HG02588 (cell line): ENCODE results near the gene DAO.
"Not testable (repeated sequence)": the region's sequence is repeated elsewhere in the genome, so short reads cannot be mapped to it uniquely, and the experiment has no call there.

Source experiments
- ATAC-seq: cut with Tn5 transposase; IDR thresholded peaks from one replicate; pipeline ENCODE4 v1.9.1; 2021; ENCODE audit warnings: mild to moderate bottlenecking, moderate library complexity; ENCODE audit not compliant: unreplicated experiment

Gene DAO

DNA sequence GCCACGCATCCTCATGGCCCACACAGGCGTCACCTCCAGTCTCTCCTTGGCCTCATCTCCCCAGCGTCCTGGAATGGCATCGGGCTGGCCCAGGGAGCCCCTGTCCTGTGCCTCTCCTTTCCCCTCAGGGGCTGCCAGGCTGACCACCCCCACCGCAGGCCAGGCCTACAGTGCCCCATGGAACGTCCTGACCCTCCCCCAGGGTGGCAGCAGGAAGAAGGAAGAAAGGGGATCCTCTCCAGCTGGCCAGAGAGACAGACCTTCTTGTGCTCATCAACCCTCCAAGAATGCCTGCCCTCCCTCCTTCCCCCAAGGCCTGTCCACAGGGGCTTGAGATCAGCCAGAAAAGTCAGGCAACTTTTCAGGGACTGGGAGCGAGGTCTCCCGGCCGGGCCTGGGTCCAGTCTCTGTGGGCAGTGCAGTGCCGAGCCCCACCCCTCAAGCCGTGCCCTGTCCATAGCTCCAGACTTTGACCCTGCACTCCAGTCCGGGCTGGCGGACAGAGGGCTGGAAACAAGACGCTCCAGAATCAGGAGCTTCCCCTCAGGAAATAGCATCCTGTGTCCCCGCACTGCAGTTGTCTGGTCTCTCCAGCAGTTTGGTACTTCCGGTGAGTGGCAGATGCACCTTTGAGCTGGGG lies at the start of gene DAO:
DAO (plus strand) TSS at position 478 of the 640 bp plus-strand sequence. CDS start 4,915 bp downstream, outside the sequence.
- no peak for ATAC-seq

DNA sequence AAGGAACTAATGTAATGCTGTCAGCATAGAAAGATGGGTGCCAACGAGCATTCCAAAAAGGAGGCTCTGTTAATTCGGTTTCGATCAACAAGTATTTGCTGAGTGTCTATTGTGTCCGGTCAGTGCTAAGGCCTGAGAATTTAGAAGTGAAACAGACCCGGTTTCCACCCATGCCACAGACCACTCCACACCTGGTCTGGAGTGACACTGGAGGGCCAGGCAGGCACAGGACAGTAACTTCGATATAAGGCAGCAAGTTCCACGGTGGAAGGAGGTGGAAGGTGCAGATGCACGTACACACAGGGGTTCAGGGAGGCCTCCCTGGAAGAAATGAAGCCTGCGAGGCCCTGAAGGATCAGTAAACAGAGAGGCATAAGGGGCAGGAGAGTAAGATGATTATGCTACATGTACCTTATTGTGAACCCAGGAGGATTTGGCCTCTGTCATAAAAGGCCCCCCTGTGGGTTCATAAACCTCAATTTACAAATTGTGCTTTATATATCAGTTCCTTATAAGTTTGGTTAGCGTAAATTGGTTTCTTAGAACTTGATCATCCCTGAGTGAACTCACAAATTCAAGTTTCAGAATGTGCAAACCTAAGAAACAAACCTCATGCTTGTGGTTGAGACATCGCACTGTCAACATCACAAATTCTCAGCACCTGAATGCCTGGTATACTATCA lies 48.4 kb upstream of the DAO start:
- ATAC-seq, result no peak

- ATAC-seq, result no peak
Measured at GRCh38 chr12:108832208-108832607, 47.7 kb upstream of the DAO start.

- ATAC-seq, result no peak
Measured at GRCh38 chr12:108832730-108833354, 47.0 kb upstream of the DAO start.

DNA sequence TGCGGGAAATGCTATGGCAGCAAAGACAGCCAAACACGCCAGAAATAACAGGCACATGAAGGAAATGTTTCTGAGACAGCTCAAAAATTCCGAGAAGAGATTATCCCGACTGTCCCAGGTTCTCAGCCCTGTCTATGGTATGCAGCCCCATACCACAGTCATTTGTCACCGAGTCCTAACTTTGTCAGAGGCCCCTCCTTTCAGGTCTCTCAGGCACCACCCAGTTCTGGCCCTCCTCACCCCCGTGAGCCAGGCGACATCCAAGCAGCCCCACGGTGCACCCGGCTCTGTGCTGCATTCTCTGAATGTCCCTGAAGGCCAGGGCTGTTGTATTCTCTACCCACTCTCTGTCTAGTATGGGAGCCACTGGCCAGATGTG lies 46.5 kb upstream of the DAO start:
- no peak for ATAC-seq

- no peak for ATAC-seq
Measured at GRCh38 chr12:108833757-108834472, 46.0 kb upstream of the DAO start.

DNA sequence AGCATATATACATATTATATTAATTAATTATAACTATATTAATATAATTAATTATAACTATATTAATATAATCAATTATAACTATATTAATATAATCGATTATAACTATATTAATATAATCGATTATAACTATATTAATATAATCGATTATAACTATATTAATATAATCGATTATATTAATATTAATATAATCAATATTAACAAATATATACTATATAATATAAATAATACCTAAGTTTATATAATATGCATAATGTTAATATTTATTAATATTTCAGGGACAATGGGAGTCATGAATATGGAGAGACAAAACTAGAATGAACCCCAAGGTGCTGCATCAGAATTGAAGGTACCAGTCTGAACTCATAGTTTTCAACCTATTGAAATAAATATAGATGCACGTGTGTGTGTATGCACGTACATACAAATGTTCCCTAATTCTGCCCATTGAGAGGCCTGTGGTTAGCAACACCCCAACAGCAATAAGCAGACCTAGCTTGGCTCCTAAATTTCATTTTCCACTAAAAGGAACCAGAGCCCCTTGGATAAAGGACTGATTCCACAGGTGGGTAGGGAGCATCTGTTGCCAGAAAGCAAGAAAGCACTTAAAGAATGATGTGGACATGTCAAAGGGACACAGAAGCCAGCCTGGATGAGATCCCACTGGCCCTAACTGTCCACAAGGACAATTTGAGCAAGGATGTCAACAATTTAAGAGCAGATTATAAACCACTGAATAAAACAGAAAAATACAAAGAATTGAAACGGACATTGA lies 43.8 kb upstream of the DAO start:
- ATAC-seq, result no peak

DNA sequence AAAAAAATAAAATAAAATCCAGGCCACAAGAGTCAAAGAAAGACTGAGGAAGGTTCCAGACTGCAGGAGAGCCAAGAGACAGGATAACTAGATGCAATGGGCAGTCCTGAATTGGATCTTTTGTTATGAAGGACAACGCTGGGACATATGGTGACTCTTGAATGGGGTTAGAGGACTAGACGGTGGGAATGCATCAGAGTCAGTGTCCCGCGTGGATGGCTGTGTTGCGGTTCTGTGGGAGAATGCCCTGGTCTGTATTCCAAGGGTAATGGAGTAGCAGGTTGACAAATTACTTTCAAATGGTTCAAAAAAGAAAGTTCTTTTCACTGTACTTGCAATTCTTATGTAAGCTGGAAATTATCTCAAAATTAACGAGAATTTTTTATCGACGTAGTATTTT lies 42.7 kb upstream of the DAO start:
- no peak for ATAC-seq

GRCh38 chr12:108837680-108838079 lies 42.2 kb upstream of the DAO start:
- no peak for ATAC-seq

GRCh38 chr12:108838194-108839017 lies 41.5 kb upstream of the DAO start:
- peak; percentile 95 for ATAC-seq

DNA sequence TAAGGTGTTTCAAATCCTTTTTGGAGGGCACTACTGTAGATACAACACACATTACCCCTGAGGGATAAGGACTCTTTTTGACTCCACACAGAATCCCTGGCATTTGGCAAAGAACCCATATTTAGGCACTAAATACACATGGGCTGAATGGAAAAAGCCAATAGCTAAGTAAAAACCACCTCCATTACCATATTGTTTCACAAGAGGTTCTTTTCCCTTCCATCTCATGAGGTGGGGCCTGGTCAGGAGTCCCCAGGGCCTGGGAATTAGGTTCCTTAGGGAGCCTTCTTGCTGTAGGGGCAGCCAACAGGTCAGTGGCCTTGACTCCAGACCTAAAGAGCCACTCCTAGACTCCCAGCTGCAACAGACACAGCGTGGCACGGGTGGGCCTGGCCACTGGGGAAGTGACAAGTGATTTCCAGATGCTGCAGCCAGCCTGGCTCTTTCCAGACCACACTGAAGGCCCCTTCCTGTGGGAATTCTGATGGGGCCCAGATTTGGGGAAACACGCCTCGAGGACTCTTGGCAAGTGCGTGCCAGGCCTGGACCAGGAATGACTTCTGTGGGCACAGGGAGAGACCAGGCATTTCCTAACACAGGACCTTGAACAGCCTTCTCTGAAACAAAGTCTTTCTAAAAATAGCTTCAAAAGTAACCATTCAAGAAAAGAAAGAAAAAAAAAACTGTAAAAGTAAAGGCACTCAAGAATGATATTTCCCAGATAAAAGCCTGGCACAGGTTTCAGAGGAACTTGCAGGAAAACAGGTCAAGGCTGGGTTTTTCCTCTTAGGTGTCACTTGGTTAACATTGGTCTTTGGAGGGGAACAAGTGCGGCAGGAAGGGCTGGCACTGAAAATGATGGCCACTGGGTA lies 40.6 kb upstream of the DAO start:
- ATAC-seq, result no peak

- no peak for ATAC-seq
Measured at GRCh38 chr12:108839890-108840230, 40.0 kb upstream of the DAO start.

GRCh38 chr12:108840605-108841332 lies 39.1 kb upstream of the DAO start:
- ATAC-seq, result no peak

DNA sequence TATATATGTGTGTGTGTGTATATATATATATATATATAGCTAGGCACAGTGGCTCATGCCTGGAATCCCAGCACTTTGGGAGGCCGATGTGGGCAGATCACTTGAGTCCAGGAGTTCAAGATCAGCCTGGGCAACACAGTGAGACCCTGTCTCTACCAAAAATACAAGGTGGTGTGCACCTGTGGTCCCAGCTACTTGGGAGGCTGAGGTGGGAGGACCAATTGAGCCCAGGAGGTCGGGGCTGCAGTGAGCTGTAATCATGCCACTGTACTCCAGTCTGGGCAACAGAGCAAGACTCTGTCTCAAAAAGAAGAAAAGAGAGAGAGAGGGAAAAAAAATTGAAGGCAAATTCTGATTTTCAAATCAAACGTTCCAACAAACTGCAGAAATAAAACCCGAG lies 38.1 kb upstream of the DAO start:
- not testable (repeated sequence) for ATAC-seq

GRCh38 chr12:108842361-108842760 lies 37.5 kb upstream of the DAO start:
- no peak for ATAC-seq

GRCh38 chr12:108843187-108843586 lies 36.7 kb upstream of the DAO start:
- no peak for ATAC-seq

DNA sequence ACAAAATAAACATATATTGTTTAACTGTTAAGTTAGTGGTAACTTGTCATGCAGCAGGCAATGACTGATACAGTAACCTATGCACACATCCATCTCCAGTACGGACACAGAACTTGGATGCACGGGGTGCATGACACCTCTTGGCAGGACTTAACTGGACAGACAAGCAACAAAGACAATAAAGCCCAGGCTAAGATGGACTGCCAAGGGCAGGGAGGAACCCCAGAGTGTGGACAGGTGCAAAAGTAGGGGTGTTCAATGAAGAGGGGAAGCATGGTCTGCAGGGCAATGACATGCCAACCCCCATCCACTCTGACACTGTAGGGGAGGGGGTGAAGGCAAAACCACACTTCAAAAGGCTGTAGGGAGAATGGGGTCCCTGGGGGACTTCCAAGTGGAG lies 34.2 kb upstream of the DAO start:
- no peak for ATAC-seq

GRCh38 chr12:108846290-108846701 lies 33.6 kb upstream of the DAO start:
- no peak for ATAC-seq

- ATAC-seq, result no peak
Measured at GRCh38 chr12:108847705-108848104, 32.2 kb upstream of the DAO start.
